Activated B cell treated with CpG ODN at 0.5 μM for 24 hours (primary cell): ENCODE results near the gene LENG8. TPM values are rescaled to one million over a fixed set of nuclear protein-coding genes. Genes with fewer than 3 reads are reported as not detected.

ENCODE experiments used
- ATAC-seq: fragments of 200-7000 bp; cut with Tn5 transposase; one replicate; pipeline ENCODE4 v1.10.0; 2021; ENCODE audit warnings: low read depth, mild to moderate bottlenecking, moderate library complexity
- CTCF ChIA-PET: fragments of 350-600 bp; sonication (Branson Sonifier 250); formaldehyde crosslinking; loops from one replicate; lab custom pipeline; 2021; ENCODE audit warnings: antibody characterized with exemption; lab: Charles Lee
- POLR2A ChIA-PET: fragments of 350-600 bp; sonication (Branson Sonifier 250); formaldehyde crosslinking; loops from one replicate; lab custom pipeline; 2021; ENCODE audit warnings: antibody characterized with exemption; lab: Charles Lee
- DNase-seq: peaks from one replicate; pipeline ENCODE4 v3.0.0; 2022
- H3K27ac Mint-ChIP-seq: one replicate; pipeline ENCODE4 v1.8.0; 2020; ENCODE audit warnings: mixed read lengths
- H3K27me3 Mint-ChIP-seq: one replicate; pipeline ENCODE4 v1.8.0; 2021; ENCODE audit warnings: mixed read lengths
- H3K36me3 Mint-ChIP-seq: one replicate; pipeline ENCODE4 v1.8.0; 2021; ENCODE audit warnings: low read depth, mixed read lengths
- H3K4me1 Mint-ChIP-seq: one replicate; pipeline ENCODE4 v1.8.0; 2021; ENCODE audit warnings: mixed read lengths
- H3K4me3 Mint-ChIP-seq: one replicate; pipeline ENCODE4 v1.8.0; 2020; ENCODE audit warnings: mild to moderate bottlenecking, mixed read lengths
- H3K9me3 Mint-ChIP-seq: one replicate; pipeline ENCODE4 v1.8.0; 2020; ENCODE audit warnings: mixed read lengths
- intact Hi-C: fragments of 100-400 bp; cut with micrococcal nuclease; formaldehyde crosslinking; loops from one replicate; pipeline ENCODE4 v1.15.1; 2024
- total RNA-seq: library from RNA; stranded (reverse); gene quantifications from 2 replicates; pipeline ENCODE4 v1.2.3, GENCODE V29; 2022
- TF ChIP-seq, protein P1 (sequence below): fragments of 200-600 bp; IDR thresholded peaks from one replicate; pipeline ENCODE4 v1.8.0; 2022; ENCODE audit warnings: antibody characterized with exemption, mild to moderate bottlenecking

LENG8 gene
- total RNA-seq, 1 donor from 2014 or later: 363 TPM

GRCh38 chr19:54430306-54431254, 18.4 kb upstream of the LENG8 start:
- Mint-ChIP-seq H3K27me3 (peaks cover 23% of the 10 kb centered on the region), H3K36me3 (no peaks in the 10 kb centered on the region), H3K9me3 (no peaks in the 10 kb centered on the region), H3K27ac (no peak overlapping the region), H3K4me1 (peaks cover 20% of the 10 kb centered on the region), H3K4me3 (peak overlapping the region; percentile 58)
- intact Hi-C loops: loop anchor here (1.0 kb wide), 1 partner anchor 48 kb away; no protein-coding TSS in a partner anchor
- ATAC-seq (peak; percentile 93), DNase-seq (peak; percentile 34)
- ChIA-PET POLR2A (interaction anchor here (1.0 to 1.7 kb wide), 3 partner anchors 13 to 33 kb away, joined by 4 to 6 read pairs (median 5); partner anchors contain the start of genes LENG8 and LENG9), CTCF (no interaction called here)
- TF ChIP-seq, protein P1, sequence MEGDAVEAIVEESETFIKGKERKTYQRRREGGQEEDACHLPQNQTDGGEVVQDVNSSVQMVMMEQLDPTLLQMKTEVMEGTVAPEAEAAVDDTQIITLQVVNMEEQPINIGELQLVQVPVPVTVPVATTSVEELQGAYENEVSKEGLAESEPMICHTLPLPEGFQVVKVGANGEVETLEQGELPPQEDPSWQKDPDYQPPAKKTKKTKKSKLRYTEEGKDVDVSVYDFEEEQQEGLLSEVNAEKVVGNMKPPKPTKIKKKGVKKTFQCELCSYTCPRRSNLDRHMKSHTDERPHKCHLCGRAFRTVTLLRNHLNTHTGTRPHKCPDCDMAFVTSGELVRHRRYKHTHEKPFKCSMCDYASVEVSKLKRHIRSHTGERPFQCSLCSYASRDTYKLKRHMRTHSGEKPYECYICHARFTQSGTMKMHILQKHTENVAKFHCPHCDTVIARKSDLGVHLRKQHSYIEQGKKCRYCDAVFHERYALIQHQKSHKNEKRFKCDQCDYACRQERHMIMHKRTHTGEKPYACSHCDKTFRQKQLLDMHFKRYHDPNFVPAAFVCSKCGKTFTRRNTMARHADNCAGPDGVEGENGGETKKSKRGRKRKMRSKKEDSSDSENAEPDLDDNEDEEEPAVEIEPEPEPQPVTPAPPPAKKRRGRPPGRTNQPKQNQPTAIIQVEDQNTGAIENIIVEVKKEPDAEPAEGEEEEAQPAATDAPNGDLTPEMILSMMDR: no peak

DNA sequence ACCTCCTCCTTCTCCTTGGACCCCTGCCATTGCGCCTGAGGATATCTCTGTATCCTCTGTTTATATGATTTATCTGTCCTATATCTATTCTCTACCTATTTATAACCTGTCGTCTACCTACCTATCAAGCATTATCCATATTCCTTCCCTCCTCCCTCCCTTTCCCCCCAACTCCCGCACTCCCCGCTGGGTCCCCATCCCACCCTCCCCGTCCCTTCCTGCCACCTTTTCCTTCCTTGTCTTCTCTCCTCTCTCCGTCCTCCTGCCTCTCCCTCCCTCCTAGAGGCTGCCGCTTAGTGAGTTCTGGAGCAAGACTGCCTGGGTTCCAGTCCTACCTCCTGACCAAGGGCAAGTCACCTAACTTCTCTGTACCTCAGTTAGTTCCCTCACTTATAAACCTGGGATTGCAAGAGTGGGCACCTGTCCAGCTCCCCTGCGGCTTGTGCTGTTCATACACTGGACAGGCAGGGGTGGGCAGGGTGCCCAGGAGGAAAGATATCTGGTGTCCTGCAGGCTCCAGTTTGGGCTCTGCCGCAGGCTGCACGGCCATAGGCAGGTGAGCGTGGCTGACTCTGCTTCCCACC, 17.7 kb upstream of the LENG8 start:
- Mint-ChIP-seq H3K36me3 (no peaks in the 10 kb centered on the region), H3K27me3 (peaks cover 16% of the 10 kb centered on the region), H3K27ac (no peak overlapping the region), H3K4me1 (peaks cover 20% of the 10 kb centered on the region), H3K9me3 (no peaks in the 10 kb centered on the region), H3K4me3 (no peak overlapping the region)
- TF ChIP-seq, protein P1: no peak
- POLR2A ChIA-PET: interaction anchor here (1.0 to 1.7 kb wide), 3 partner anchors 12 to 32 kb away, joined by 4 to 6 read pairs (median 5); partner anchors contain the start of genes LENG8 and LENG9
- CTCF ChIA-PET: no interaction called here
- intact Hi-C loops: loop anchor here (1.0 kb wide), 1 partner anchor 47 kb away; no protein-coding TSS in a partner anchor
- ATAC-seq (no peak), DNase-seq (no peak)

GRCh38 chr19:54432144-54432738, 16.8 kb upstream of the LENG8 start:
- ChIA-PET CTCF (no interaction called here), POLR2A (no interaction called here)
- Mint-ChIP-seq H3K27me3 (peaks cover 12% of the 10 kb centered on the region), H3K36me3 (peaks cover 2% of the 10 kb centered on the region), H3K27ac (no peak overlapping the region), H3K4me3 (no peak overlapping the region), H3K4me1 (peaks cover 20% of the 10 kb centered on the region), H3K9me3 (no peaks in the 10 kb centered on the region)
- no peak for ATAC-seq
- TF ChIP-seq, protein P1: no peak
- DNase-seq: no peak
- intact Hi-C loops: no loop called here

DNA sequence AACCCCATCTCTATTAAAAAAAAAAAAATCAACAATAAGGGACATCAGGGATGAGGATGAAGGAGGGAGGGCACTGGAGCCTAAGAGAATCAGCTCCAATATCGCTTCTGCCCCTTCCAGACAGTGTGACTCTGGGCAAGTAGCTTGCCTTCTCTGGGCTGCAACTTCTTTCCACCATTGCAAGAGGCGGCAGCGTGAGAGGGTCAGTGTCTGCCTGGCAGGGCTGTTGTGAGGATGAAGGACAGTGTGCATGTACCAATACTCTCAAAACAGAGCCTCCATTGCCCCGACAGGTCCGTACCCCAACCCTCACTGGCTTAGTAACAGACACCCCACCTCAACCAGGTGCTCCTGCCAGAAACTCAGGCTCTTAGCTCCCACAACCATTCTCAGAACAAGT, 15.3 kb upstream of the LENG8 start:
- Mint-ChIP-seq H3K36me3 (peaks cover 4% of the 10 kb centered on the region), H3K4me1 (peaks cover 20% of the 10 kb centered on the region), H3K27me3 (peaks cover 5% of the 10 kb centered on the region), H3K9me3 (no peaks in the 10 kb centered on the region), H3K4me3 (no peak overlapping the region), H3K27ac (no peak overlapping the region)
- ATAC-seq: no peak
- TF ChIP-seq, protein P1: no peak
- intact Hi-C loops: no loop called here
- no peak for DNase-seq
- CTCF ChIA-PET: no interaction called here
- POLR2A ChIA-PET: interaction anchor here (0.6 kb wide), 1 partner anchor 48 kb away, joined by 8 read pairs; no protein-coding TSS in a partner anchor
